SK-N-SH (cell line): ENCODE data around the gene ABHD2.
"Not testable (repeated sequence)": the region's sequence is repeated elsewhere in the genome, so short reads cannot be mapped to it uniquely, and the experiment has no call there.

Experiments
- EP300 ChIP-seq, 2 experiments: IDR thresholded peaks; 2 replicates each; pipeline versions ENCODE4 v1.4.0 to v1.6.1; 2012; ENCODE audit warnings: borderline replicate concordance in 1 of 2, low read depth in 1 of 2, low read length in 1 of 2
- TF ChIP-seq, protein P1 (sequence below): IDR thresholded peaks from 2 replicates; pipeline ENCODE4 v1.4.0; 2012; ENCODE audit warnings: low read depth, borderline replicate concordance

DNA sequence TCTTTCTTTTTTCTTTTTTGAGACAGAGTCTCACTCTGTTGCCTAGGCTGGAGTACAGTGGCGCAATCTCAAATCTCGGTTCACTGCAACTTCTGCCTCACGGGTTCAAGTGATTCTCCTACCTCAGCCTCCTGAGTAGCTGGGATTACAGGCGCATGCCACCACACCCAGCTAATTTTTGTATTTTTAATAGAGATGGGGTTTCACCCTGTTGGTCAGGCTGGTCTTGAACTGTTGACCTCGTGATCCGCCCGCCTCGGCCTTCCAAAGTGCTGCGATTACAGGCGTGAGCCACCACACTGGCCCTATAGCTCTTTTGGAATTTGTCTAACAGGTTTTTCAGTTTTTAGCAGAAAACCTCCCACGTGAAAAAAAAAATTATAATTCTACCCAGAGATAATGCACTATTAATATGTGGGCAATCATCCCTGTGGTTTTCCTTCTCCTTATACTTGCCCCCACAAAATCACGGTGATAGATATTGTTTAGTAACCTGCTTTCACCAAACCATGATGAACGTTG lies 32.3 kb downstream of the ABHD2 start:
- TF ChIP-seq, protein P1, sequence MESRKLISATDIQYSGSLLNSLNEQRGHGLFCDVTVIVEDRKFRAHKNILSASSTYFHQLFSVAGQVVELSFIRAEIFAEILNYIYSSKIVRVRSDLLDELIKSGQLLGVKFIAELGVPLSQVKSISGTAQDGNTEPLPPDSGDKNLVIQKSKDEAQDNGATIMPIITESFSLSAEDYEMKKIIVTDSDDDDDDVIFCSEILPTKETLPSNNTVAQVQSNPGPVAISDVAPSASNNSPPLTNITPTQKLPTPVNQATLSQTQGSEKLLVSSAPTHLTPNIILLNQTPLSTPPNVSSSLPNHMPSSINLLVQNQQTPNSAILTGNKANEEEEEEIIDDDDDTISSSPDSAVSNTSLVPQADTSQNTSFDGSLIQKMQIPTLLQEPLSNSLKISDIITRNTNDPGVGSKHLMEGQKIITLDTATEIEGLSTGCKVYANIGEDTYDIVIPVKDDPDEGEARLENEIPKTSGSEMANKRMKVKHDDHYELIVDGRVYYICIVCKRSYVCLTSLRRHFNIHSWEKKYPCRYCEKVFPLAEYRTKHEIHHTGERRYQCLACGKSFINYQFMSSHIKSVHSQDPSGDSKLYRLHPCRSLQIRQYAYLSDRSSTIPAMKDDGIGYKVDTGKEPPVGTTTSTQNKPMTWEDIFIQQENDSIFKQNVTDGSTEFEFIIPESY, result not testable (repeated sequence)
- TF ChIP-seq EP300 (IDR thresholded peaks at IDR 0.05; ENCODE audit: borderline replicate concordance in 1 of 2, low read depth in 1 of 2, low read length in 1 of 2), result not testable (repeated sequence)
